ENCODE measurements around the gene MMP24OS.

DNA sequence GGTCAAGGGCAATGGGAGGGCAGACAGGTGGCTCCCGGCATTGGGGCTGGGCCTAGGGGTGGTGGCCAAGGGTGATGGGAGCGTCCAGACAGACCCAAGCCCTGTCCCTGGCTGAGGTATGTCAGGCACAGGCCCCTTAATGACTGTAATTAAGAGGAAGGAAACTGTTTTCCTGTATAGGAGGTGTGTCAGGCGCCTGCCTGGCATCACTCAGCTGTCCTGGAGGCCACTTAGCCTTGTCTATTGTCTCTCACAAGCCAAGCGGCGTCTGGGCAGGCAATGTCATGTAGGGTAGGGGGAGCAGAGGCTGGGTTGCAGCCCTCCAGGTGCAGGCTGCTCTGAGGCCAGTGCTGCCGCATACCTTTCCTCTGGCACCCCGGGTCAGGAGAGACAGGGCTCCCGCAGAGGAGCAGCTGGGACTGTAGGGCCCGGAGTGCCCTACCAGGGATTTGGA is 18.2 kb upstream of the MMP24OS start:
- TF ChIP-seq, protein P1, sequence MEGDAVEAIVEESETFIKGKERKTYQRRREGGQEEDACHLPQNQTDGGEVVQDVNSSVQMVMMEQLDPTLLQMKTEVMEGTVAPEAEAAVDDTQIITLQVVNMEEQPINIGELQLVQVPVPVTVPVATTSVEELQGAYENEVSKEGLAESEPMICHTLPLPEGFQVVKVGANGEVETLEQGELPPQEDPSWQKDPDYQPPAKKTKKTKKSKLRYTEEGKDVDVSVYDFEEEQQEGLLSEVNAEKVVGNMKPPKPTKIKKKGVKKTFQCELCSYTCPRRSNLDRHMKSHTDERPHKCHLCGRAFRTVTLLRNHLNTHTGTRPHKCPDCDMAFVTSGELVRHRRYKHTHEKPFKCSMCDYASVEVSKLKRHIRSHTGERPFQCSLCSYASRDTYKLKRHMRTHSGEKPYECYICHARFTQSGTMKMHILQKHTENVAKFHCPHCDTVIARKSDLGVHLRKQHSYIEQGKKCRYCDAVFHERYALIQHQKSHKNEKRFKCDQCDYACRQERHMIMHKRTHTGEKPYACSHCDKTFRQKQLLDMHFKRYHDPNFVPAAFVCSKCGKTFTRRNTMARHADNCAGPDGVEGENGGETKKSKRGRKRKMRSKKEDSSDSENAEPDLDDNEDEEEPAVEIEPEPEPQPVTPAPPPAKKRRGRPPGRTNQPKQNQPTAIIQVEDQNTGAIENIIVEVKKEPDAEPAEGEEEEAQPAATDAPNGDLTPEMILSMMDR (IDR thresholded peaks at IDR 0.05), result no peak
- no peak for TF ChIP-seq POLR2A (IDR thresholded peaks at IDR 0.05)

Data from lower leg skin (tissue), 3 donors.